Colonic mucosa (tissue), 4 donors: ENCODE data around the gene KCNJ1. TPM values are rescaled to one million over a fixed set of nuclear protein-coding genes. Genes with fewer than 3 reads are reported as not detected.
A peak's percentile ranks its signal among the peaks of the same experiment; 100 is the strongest.

ENCODE experiments used
- DNase-seq: peaks from one replicate; pipeline ENCODE4 v3.0.0-alpha.2; 2020
- H3K27ac ChIP-seq: fragments of 200-600 bp; one replicate; pipeline ENCODE4 v1.8.0; 2021
- H3K27me3 ChIP-seq: fragments of 200-600 bp; one replicate; pipeline ENCODE4 v1.8.0; 2021
- H3K36me3 ChIP-seq: fragments of 200-600 bp; one replicate; pipeline ENCODE4 v1.8.0; 2021
- H3K4me1 ChIP-seq: fragments of 200-600 bp; one replicate; pipeline ENCODE4 v1.8.0; 2021; ENCODE audit warnings: mild to moderate bottlenecking
- H3K4me3 ChIP-seq: fragments of 200-600 bp; one replicate; pipeline ENCODE4 v1.8.0; 2021
- H3K9ac ChIP-seq, 2 donors: one replicate each; pipeline ENCODE4 v1.7.0; 2013; ENCODE audit warnings: control low read depth in 2 of 2, low read depth in 2 of 2, low read length in 2 of 2
- H3K9me3 ChIP-seq: fragments of 200-600 bp; one replicate; pipeline ENCODE4 v1.8.0; 2021
- intact Hi-C: fragments of 100-400 bp; cut with DNase I; formaldehyde crosslinking; loops from one replicate; pipeline ENCODE4 v1.14.1; 2022
- total RNA-seq, 2 donors: library from RNA; stranded (reverse); fragmentation: NEBNext Ultra II Directional in 1 of 2; extraction: Animal tissue kit (Norgen Biotek cat#: 25700) in 1 of 2; gene quantifications; one replicate each; pipeline ENCODE4 v1.2.1, GENCODE V29; 2021
- TF ChIP-seq, protein P1 (sequence below): fragments of 200-600 bp; IDR thresholded peaks from one replicate; pipeline ENCODE4 v1.8.0; 2022; ENCODE audit warnings: antibody characterized with exemption, mild to moderate bottlenecking
- donor health status: healthy.
- donor health status: DM: no; HTN: no; CAD: no.
- donor health status: DM: no; HTN: no; CAD: no.

KCNJ1 gene
- total RNA-seq, 2 donors from 2014 or later: not detected

DNA sequence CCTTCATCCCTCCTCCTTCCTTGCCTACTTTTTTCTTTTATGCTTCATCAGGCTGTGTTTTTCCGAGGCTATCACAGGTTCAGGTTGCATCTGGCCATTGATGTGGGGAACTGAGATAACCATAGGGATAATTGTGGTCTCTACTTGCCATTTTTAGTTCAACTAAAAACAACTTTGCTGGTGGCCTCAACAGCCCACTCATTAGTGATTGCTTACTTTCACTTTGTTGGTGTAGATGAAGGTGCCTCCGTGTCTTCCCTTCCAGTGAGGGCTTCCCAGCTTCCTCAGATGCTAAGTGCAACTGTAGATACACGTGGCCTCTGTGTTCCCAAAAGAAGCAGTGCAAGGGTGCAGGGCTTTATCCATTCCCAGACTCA lies 35.0 kb downstream of the KCNJ1 start:
- no peaks in the 10 kb centered on the region for H3K36me3 ChIP-seq
- no peak overlapping the region for H3K27ac ChIP-seq
- intact Hi-C loops: loop anchor here (5.0 to 10.0 kb wide), 6 partner anchors 55 to 800 kb away; no protein-coding TSS in a partner anchor

DNA sequence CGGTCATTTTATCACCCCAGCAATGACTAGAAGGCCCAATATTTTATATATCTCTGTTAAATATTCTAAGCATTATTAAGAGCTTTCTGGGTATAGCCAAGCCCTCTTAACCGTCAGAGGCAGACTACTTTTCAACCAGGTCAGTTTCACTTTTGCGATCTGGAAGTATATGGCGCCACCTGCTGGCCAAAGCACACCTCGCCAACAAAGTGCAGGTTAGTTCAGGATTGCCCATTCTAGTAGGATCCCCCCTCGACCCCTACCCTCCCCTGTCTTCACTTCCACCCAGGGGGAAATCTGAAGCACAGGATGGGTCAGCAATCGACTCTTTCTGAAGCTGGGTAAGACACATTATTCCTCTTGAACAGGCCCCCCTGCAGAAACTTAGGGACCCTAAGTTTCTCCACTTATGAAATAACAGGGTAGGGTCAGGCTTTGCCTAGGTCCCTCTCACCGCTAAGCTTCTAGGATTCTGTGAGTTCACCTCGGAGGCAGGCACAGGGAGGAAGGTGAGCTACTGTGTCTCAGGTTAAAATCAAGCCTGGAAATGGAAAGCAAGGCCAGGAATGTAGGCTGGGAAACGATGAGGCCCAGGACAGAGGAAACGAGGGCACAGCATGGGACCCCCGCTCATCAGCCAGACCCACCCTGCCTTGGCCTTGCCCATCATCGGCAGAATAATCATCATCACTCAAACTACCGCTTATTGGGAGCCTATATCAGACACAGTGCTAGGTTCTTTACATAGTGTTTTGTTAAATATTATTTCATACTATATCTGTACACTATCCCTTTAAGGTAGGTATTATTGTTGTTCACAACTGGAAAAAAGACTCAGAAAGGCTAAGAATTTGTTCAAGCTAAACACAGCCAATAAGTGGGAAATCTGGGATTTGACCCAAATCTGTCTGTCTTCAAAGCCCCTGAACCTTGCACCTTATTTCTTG lies 35.6 kb downstream of the KCNJ1 start:
- DNase-seq: peak; percentile 85
- no peak overlapping the region for H3K4me3 ChIP-seq
- H3K36me3 ChIP-seq: no peaks in the 10 kb centered on the region
- H3K27ac ChIP-seq: no peak overlapping the region
- intact Hi-C loops: loop anchor here (5.0 to 10.0 kb wide), 6 partner anchors 54 to 799 kb away; no protein-coding TSS in a partner anchor
- H3K9me3 ChIP-seq: no peaks in the 10 kb centered on the region
- H3K9ac ChIP-seq: no peak overlapping the region
- no peaks in the 10 kb centered on the region for H3K27me3 ChIP-seq
- TF ChIP-seq, protein P1, sequence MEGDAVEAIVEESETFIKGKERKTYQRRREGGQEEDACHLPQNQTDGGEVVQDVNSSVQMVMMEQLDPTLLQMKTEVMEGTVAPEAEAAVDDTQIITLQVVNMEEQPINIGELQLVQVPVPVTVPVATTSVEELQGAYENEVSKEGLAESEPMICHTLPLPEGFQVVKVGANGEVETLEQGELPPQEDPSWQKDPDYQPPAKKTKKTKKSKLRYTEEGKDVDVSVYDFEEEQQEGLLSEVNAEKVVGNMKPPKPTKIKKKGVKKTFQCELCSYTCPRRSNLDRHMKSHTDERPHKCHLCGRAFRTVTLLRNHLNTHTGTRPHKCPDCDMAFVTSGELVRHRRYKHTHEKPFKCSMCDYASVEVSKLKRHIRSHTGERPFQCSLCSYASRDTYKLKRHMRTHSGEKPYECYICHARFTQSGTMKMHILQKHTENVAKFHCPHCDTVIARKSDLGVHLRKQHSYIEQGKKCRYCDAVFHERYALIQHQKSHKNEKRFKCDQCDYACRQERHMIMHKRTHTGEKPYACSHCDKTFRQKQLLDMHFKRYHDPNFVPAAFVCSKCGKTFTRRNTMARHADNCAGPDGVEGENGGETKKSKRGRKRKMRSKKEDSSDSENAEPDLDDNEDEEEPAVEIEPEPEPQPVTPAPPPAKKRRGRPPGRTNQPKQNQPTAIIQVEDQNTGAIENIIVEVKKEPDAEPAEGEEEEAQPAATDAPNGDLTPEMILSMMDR: peak; percentile 90
- H3K4me1 ChIP-seq: no peaks in the 10 kb centered on the region

More for the DNA sequence above, 35.0 kb downstream of the KCNJ1 start:
- Histone ChIP-seq H3K9me3 (no peaks in the 10 kb centered on the region), H3K4me3 (no peak overlapping the region), H3K27me3 (no peaks in the 10 kb centered on the region), H3K4me1 (no peaks in the 10 kb centered on the region), H3K9ac (no peak overlapping the region)
- DNase-seq: no peak
- TF ChIP-seq, protein P1: no peak

DNA sequence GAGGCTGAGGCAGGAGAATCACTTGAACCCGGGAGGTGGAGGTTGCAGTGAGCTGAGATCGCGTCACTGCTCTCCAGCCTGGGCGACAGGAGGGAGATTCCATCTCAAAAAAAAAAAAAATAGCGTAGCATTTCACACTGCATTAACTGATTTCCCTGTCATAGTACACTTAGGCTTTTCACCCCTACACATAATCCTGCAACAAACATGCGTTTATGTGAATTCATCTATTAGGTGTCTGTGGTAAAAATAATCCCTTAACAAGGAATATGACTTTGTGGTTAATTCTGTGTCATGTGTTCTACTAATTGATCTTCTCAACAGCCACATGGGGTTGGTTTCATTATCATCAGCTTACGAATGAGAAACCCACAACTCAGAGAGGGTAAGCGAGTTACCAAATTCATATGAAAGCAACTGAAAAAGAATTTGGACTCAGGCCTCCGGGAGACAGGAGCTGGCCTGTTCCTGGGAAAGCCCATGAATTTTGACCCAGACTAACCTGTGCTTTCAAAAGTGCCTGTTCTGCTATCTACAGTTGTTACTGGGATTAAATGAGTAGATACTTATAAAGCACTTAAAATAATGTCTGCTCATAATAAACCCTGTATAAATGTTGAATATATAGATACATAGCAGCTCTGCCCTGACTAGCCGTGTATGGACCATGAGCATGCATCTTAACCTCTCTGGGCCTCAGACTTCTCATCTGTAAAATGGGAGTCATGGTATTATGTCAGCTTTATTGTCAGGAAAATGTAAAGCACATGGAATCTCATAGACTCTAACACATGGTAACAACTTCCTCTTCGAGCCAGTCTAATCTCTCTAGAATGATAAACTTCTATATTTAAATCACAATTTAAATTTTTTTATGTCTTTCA lies 36.6 kb downstream of the KCNJ1 start:
- Histone ChIP-seq H3K36me3 (no peaks in the 10 kb centered on the region), H3K4me3 (no peak overlapping the region), H3K9ac (no peak overlapping the region), H3K9me3 (no peaks in the 10 kb centered on the region), H3K27ac (no peak overlapping the region), H3K27me3 (no peaks in the 10 kb centered on the region), H3K4me1 (no peaks in the 10 kb centered on the region)
- DNase-seq: no peak
- TF ChIP-seq, protein P1: no peak
- intact Hi-C loops: loop anchor here (5.0 to 10.0 kb wide), 6 partner anchors 53 to 798 kb away; no protein-coding TSS in a partner anchor

- TF ChIP-seq, protein P1: no peak
- Histone ChIP-seq H3K27me3 (no peaks in the 10 kb centered on the region), H3K4me3 (no peak overlapping the region), H3K9me3 (no peaks in the 10 kb centered on the region), H3K9ac (no peak overlapping the region), H3K27ac (no peak overlapping the region), H3K4me1 (no peaks in the 10 kb centered on the region), H3K36me3 (no peaks in the 10 kb centered on the region)
- no peak for DNase-seq
- intact Hi-C loops: no loop called here
Measured at GRCh38 chr11:128828350-128828749, 38.7 kb downstream of the KCNJ1 start.

DNA sequence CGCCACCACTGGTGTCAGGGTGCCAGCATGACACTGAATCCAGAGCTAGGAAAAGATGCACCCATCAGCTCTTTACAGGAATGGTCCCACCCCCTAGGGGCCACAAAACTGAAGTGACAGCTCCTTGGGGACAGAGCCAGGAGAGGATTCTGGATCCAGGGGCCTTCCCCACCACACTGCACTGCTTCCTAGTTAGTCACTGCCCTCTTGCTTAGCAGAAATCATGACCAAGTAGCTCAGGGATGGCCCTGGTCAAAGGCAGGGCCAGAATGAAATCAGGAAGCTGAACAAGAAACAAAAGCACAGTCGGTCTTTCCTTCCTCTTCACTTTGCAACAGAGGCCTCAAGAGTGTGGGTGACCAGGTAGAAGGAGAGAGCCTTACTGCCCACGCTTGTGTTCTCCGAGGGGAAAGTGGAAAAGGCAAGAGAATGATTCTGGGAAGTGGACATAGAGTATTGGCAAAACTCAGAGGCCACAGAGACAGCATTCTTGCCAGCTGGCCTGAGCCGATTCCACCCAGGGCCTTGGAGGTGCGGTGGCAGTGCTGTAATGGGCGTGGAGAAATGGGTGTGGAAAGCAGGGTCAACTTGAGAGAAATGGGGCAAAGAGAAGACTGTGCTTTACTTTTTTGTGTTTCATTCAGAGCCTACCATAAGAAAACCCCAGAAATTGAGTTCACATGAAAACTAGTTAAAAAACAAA lies 39.8 kb downstream of the KCNJ1 start:
- TF ChIP-seq, protein P1: no peak
- Histone ChIP-seq H3K9ac (no peak overlapping the region), H3K9me3 (no peaks in the 10 kb centered on the region), H3K27ac (no peak overlapping the region), H3K4me3 (no peak overlapping the region), H3K4me1 (no peaks in the 10 kb centered on the region), H3K27me3 (no peaks in the 10 kb centered on the region), H3K36me3 (no peaks in the 10 kb centered on the region)
- DNase-seq: no peak
- intact Hi-C loops: no loop called here
